Thyroid gland (tissue), 4 donors: ENCODE measurements around the gene NLRP1. TPM values are rescaled to one million over a fixed set of nuclear protein-coding genes. Genes with fewer than 3 reads are reported as not detected.

Experiments used
- DNase-seq, 2 donors: peaks; one replicate each; pipeline ENCODE4 v3.0.0-alpha.2; 2019
- H3K27ac ChIP-seq, 3 donors: fragments of 200-600 bp; sonication (generic); 1 replicate in 2 of 3; 2 replicates in 1 of 3; pipeline ENCODE4 v1.5.1; 2016 to 2019; ENCODE audit warnings: mild to moderate bottlenecking in 1 of 3, moderate library complexity in 1 of 3
- H3K27me3 ChIP-seq: fragments of 200-600 bp; sonication (generic); one replicate; pipeline ENCODE4 v1.5.1; 2019
- H3K36me3 ChIP-seq, 2 donors: fragments of 200-600 bp; sonication (generic); one replicate each; pipeline ENCODE4 v1.5.1; 2016 to 2019
- H3K4me1 ChIP-seq, 2 donors: fragments of 200-600 bp; sonication (generic); one replicate each; pipeline ENCODE4 v1.5.1; 2017 to 2019
- H3K4me3 ChIP-seq, 3 donors: fragments of 200-600 bp; sonication (generic); replicated peaks in 1 of 3; 1 replicate in 2 of 3; 2 replicates in 1 of 3; pipeline ENCODE4 v1.5.1; 2016; ENCODE audit warnings: mild to moderate bottlenecking in 1 of 3
- H3K9me3 ChIP-seq: fragments of 200-600 bp; sonication (generic); one replicate; pipeline ENCODE4 v1.5.1; 2017
- CTCF ChIP-seq, 6 experiments: fragments of 200-600 bp in 3 of 6; fragments of 450-650 bp in 3 of 6; sonication (generic) in 3 of 6; IDR thresholded peaks; one replicate each; pipeline ENCODE4 v1.5.1; 2016 to 2019; ENCODE audit warnings: antibody characterized with exemption in 6 of 6, mild to moderate bottlenecking in 2 of 6, inconsistent platforms in 1 of 6, moderate library complexity in 1 of 6
- POLR2A ChIP-seq, 2 donors: fragments of 450-650 bp; IDR thresholded peaks; one replicate each; pipeline ENCODE4 v1.6.1; 2017; ENCODE audit warnings: antibody characterized with exemption in 2 of 2, mild to moderate bottlenecking in 2 of 2, moderate library complexity in 1 of 2
- WGBS, 2 donors: methylation state at CpG; one replicate each; pipeline ENCODE4 v1.1.5; 2017; 5-methylcytosine and 5-hydroxymethylcytosine counted together
- intact Hi-C: fragments of 100-400 bp; cut with DNase I; formaldehyde crosslinking; loops from one replicate; pipeline ENCODE4 v1.15.1; 2023
- total RNA-seq, 4 donors: library from RNA; depleted of rRNA; stranded (reverse); fragments of >200 nt; gene quantifications; one replicate each; pipeline ENCODE4 v1.2.3, GENCODE V29; 2016

Gene NLRP1
- total RNA-seq, 4 donors from 2014 or later = 28.4 to 36.7 (median 31.8) TPM

DNA sequence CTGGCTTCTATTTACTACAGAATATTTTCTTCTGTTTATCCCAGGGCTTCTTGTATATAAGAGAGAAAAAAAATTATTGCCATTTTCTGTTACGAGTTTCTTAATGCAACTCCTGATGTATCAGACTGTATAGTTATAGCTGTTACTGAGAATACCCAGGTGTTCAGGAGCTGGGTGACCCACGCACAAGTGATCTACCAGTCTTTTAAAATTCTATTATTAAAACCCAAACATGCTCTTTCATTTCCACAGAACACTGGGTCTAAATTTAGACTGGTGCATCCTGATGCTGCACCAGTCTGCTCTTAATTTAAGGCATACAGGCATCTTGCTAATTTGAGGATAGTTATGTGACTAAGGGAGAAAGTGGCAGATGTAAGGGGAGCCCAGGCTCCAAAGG, 31.2 kb upstream of the NLRP1 start:
- intact Hi-C loops = no loop called here
- no peaks in the 10 kb centered on the region for H3K27me3 ChIP-seq
- H3K4me1 ChIP-seq = no peaks in the 10 kb centered on the region
- no peak for DNase-seq
- no peak overlapping the region for H3K27ac ChIP-seq
- H3K4me3 ChIP-seq = no peak overlapping the region
- no peaks in the 10 kb centered on the region for H3K36me3 ChIP-seq
- WGBS, 2 donors = 88 to 93% methylated on average over 2 of the region's 2 CpGs
- H3K9me3 ChIP-seq = no peaks in the 10 kb centered on the region
- TF ChIP-seq CTCF (IDR thresholded peaks at IDR 0.05) (no peak), POLR2A (IDR thresholded peaks at IDR 0.05) (no peak)

DNA sequence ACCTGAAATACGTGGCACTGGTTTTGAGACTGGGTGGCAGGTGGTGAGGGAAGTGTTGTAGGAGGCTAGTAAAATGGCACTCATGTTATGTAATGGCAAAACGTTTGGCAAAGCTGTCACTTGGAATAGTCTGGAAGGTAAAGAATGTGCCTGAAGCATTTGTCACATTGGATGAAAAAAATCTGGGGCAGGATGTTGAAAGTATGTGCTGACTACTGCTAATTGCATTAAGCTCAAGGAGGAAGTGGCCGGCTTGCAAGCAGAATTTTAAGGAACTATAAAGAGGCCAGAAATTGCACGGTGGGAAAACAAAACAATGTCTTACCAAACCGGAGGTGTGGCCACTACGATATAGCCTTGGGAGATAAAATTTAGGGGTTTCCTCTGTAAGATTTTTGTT, 26.6 kb upstream of the NLRP1 start:
- intact Hi-C loops = no loop called here
- WGBS, 2 donors = 45 to 49% methylated on average over 6 of the region's 6 CpGs
- Histone ChIP-seq H3K4me1 (no peaks in the 10 kb centered on the region), H3K9me3 (no peaks in the 10 kb centered on the region), H3K27me3 (no peaks in the 10 kb centered on the region), H3K27ac (no peak overlapping the region), H3K36me3 (no peaks in the 10 kb centered on the region), H3K4me3 (no peak overlapping the region)
- no peak for DNase-seq
- TF ChIP-seq CTCF (IDR thresholded peaks at IDR 0.05) = no peak
- no peak for TF ChIP-seq POLR2A (IDR thresholded peaks at IDR 0.05)

- TF ChIP-seq POLR2A (IDR thresholded peaks at IDR 0.05) (no peak), CTCF (IDR thresholded peaks at IDR 0.05) (no peak)
- no peak overlapping the region for H3K27ac ChIP-seq
- H3K27me3 ChIP-seq = no peaks in the 10 kb centered on the region
- H3K4me1 ChIP-seq = no peaks in the 10 kb centered on the region
- no peaks in the 10 kb centered on the region for H3K9me3 ChIP-seq
- no peaks in the 10 kb centered on the region for H3K36me3 ChIP-seq
- intact Hi-C loops = no loop called here
- no peak for DNase-seq
- WGBS, 2 donors = 66 to 68% methylated on average over 12 of the region's 12 CpGs
- H3K4me3 ChIP-seq = no peak overlapping the region
Measured at GRCh38 chr17:5608399-5609112, 24.2 kb upstream of the NLRP1 start.

DNA sequence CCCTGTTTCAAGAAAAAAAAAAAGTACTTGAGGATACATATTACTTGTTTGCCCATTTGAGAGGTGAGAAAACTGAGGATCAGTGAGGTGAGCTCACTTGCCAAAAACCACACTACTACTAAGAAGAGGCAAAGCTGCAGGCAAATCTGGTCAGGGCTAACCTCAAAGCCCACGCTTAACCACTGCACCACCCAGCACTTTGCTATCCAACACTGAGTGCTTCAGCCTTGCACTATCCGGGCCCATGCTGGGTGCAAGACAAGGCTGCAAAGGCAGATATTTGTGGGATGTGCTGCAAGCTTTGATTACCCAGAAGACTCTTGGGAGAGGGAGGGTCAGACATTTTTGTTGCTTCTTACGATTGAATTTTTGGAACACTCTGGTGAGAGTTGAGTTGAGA, 23.6 kb upstream of the NLRP1 start:
- no peak for TF ChIP-seq CTCF (IDR thresholded peaks at IDR 0.05)
- TF ChIP-seq POLR2A (IDR thresholded peaks at IDR 0.05) = no peak
- no peak overlapping the region for H3K27ac ChIP-seq
- H3K36me3 ChIP-seq = no peaks in the 10 kb centered on the region
- no peaks in the 10 kb centered on the region for H3K4me1 ChIP-seq
- WGBS, 2 donors = 56 to 67% methylated on average over 3 of the region's 3 CpGs
- intact Hi-C loops = no loop called here
- H3K9me3 ChIP-seq = no peaks in the 10 kb centered on the region
- no peak overlapping the region for H3K4me3 ChIP-seq
- DNase-seq = no peak
- H3K27me3 ChIP-seq = no peaks in the 10 kb centered on the region

- intact Hi-C loops = no loop called here
- Histone ChIP-seq H3K4me3 (no peak overlapping the region), H3K27ac (no peak overlapping the region), H3K4me1 (no peaks in the 10 kb centered on the region), H3K27me3 (no peaks in the 10 kb centered on the region), H3K9me3 (no peaks in the 10 kb centered on the region), H3K36me3 (no peaks in the 10 kb centered on the region)
- 71% methylated on average over 3 to 4 of the region's 4 CpGs for WGBS, 2 donors
- TF ChIP-seq CTCF (IDR thresholded peaks at IDR 0.05) (no peak), POLR2A (IDR thresholded peaks at IDR 0.05) (no peak)
- DNase-seq = no peak
Measured at GRCh38 chr17:5605452-5605851, 21.1 kb upstream of the NLRP1 start.
